ENCODE data around the gene STIL. TPM values are rescaled to one million over a fixed set of nuclear protein-coding genes. Genes with fewer than 3 reads are reported as not detected.

Gene STIL
- total RNA-seq, 2 donors from 2014 or later, result 39.3 to 48.0 TPM

DNA sequence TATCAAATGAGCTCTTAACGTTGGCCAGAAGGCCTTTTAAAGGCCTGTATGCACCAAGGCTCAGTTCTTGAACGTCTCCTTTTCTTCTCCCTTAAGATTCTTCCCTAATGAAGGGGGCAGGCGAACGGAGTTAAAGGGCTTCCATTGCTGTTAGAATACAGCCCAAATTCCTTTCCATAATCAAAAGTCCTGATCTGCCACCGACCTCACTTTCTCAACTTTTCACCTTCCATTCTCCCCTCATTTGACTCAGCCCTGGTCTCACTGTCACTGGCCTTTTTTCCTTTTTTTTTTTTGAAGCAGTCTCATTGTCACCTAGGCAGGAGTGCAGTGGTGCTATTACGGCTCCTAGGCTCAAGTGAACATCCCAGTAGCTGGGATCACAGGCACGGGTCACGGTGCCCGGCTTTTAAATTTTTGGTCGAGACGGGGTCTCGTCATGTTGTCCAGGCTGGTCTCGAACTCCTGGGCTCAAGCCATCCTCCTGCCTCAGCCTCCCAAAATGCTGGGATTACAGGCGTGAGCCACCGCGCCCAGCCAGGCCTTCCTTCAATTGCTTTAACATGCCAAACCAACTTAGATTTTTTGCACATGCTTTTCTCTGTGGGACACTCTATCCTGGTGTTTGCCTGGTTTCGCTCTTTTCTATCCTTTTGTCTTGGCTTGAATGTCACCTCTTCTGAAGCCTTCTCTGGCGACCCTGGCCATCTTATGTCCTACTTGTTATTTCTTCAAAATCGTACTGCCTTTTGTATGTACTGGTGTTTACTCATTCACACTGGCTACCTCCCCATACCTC lies 19.0 kb upstream of the STIL start:
- Histone ChIP-seq H3K36me3 (ENCODE audit: control insufficient read depth, insufficient read depth, low read length) (no peaks in the 10 kb centered on the region), H3K4me1 (ENCODE audit: control insufficient read depth, insufficient read depth, low read length) (no peaks in the 10 kb centered on the region), H3K27ac (ENCODE audit: low read depth, low read length) (peak overlapping the region; percentile 95), H3K9ac (ENCODE audit: extremely low read depth, low read length, poor library complexity, severe bottlenecking) (peak overlapping the region; percentile 56), H3K4me3 (ENCODE audit: low read length) (peak overlapping the region; percentile 81), H3K27me3 (ENCODE audit: control insufficient read depth, insufficient read depth, low read length, poor library complexity, severe bottlenecking) (no peaks in the 10 kb centered on the region), H3K9me3 (ENCODE audit: control insufficient read depth, low read length) (no peaks in the 10 kb centered on the region)
- 62 to 65% methylated on average over 18 to 19 of the region's 19 CpGs for WGBS, 2 experiments (ENCODE audit: insufficient coverage in 1 of 2, insufficient read length in 1 of 2)
- no peaks in the 10 kb centered on the region for H3K27me3 Mint-ChIP-seq (ENCODE audit: insufficient read depth)
- H3K4me3 Mint-ChIP-seq, result no peak overlapping the region
- H3K9me3 Mint-ChIP-seq, result no peaks in the 10 kb centered on the region
- peaks cover 6% of the 10 kb centered on the region for H3K4me1 Mint-ChIP-seq
- H3K36me3 Mint-ChIP-seq (ENCODE audit: low read depth), result no peaks in the 10 kb centered on the region
- TF ChIP-seq, protein P1, sequence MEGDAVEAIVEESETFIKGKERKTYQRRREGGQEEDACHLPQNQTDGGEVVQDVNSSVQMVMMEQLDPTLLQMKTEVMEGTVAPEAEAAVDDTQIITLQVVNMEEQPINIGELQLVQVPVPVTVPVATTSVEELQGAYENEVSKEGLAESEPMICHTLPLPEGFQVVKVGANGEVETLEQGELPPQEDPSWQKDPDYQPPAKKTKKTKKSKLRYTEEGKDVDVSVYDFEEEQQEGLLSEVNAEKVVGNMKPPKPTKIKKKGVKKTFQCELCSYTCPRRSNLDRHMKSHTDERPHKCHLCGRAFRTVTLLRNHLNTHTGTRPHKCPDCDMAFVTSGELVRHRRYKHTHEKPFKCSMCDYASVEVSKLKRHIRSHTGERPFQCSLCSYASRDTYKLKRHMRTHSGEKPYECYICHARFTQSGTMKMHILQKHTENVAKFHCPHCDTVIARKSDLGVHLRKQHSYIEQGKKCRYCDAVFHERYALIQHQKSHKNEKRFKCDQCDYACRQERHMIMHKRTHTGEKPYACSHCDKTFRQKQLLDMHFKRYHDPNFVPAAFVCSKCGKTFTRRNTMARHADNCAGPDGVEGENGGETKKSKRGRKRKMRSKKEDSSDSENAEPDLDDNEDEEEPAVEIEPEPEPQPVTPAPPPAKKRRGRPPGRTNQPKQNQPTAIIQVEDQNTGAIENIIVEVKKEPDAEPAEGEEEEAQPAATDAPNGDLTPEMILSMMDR (conservative IDR thresholded peaks at IDR 0.05), result no peak
- DNase-seq, result no peak
- no peak overlapping the region for H3K27ac Mint-ChIP-seq

DNA sequence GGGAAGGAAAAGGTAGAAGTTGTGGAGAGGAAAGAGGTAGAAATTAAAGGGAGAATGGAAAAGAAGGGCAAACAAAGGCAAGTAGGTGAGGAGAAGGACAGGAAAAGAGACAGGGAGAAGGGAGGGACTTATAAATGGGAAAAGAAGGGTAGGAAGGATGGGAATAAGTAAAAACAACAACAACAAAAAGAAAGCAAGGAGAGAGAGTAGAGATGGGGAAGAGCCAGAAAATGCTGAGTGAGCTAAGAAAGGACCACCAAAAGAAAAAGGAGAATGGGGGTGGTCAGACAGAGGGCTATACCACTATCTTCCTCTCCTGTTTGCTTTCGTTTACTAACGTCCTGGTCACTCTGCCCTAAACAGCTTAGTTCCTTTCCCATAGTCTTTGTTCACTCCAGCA lies 17.9 kb upstream of the STIL start:
- no peak overlapping the region for H3K27ac ChIP-seq (ENCODE audit: low read depth, low read length)

DNA sequence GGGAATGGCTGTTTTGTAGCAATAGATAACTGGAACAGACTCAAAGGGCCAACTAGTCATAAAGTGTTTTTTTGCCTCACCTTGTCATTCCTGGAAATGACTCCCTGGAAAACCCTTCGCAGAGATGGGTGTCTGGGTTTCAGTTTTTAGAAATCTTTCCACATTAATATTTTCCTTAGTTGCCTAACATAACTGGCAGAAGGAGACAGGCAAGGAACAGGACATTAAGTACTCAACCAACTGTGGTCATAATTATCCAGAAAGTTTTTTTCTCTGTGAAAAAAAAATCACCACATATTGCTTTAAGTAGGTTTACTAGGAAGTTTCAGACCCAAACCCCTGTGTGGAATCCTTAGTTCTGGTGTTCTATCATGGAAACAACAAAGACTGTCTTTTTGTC lies 16.3 kb upstream of the STIL start:
- peaks cover 6% of the 10 kb centered on the region for H3K4me1 Mint-ChIP-seq
- Histone ChIP-seq H3K9ac (ENCODE audit: extremely low read depth, low read length, poor library complexity, severe bottlenecking) (no peak overlapping the region), H3K4me1 (ENCODE audit: control insufficient read depth, insufficient read depth, low read length) (no peaks in the 10 kb centered on the region), H3K36me3 (ENCODE audit: control insufficient read depth, insufficient read depth, low read length) (no peaks in the 10 kb centered on the region), H3K4me3 (ENCODE audit: low read length) (no peak overlapping the region), H3K9me3 (ENCODE audit: control insufficient read depth, low read length) (no peaks in the 10 kb centered on the region), H3K27me3 (ENCODE audit: control insufficient read depth, insufficient read depth, low read length, poor library complexity, severe bottlenecking) (no peaks in the 10 kb centered on the region), H3K27ac (ENCODE audit: low read depth, low read length) (no peak overlapping the region)
- no peaks in the 10 kb centered on the region for H3K36me3 Mint-ChIP-seq (ENCODE audit: low read depth)
- WGBS, 2 experiments (ENCODE audit: insufficient coverage in 1 of 2, insufficient read length in 1 of 2), result 100% methylated on average over 1 of the region's 1 CpG; no CpG with 5 or more reads in 1 of the 2 experiments
- H3K27ac Mint-ChIP-seq, result no peak overlapping the region
- DNase-seq, result no peak
- H3K9me3 Mint-ChIP-seq, result no peaks in the 10 kb centered on the region
- no peaks in the 10 kb centered on the region for H3K27me3 Mint-ChIP-seq (ENCODE audit: insufficient read depth)
- TF ChIP-seq, protein P1 (conservative IDR thresholded peaks at IDR 0.05), result no peak
- no peak overlapping the region for H3K4me3 Mint-ChIP-seq

More for the DNA sequence above, 17.9 kb upstream of the STIL start:
- no peak overlapping the region for H3K9ac ChIP-seq (ENCODE audit: extremely low read depth, low read length, poor library complexity, severe bottlenecking)
- H3K4me1 Mint-ChIP-seq, result peaks cover 6% of the 10 kb centered on the region
- no peaks in the 10 kb centered on the region for H3K27me3 Mint-ChIP-seq (ENCODE audit: insufficient read depth)
- H3K27me3 ChIP-seq (ENCODE audit: control insufficient read depth, insufficient read depth, low read length, poor library complexity, severe bottlenecking), result no peaks in the 10 kb centered on the region
- no peaks in the 10 kb centered on the region for H3K36me3 Mint-ChIP-seq (ENCODE audit: low read depth)
- H3K9me3 Mint-ChIP-seq, result no peaks in the 10 kb centered on the region
- TF ChIP-seq, protein P1 (conservative IDR thresholded peaks at IDR 0.05), result no peak
- no peaks in the 10 kb centered on the region for H3K36me3 ChIP-seq (ENCODE audit: control insufficient read depth, insufficient read depth, low read length)
- no peak overlapping the region for H3K27ac Mint-ChIP-seq
- DNase-seq, result no peak
- no peaks in the 10 kb centered on the region for H3K4me1 ChIP-seq (ENCODE audit: control insufficient read depth, insufficient read depth, low read length)
- H3K4me3 ChIP-seq (ENCODE audit: low read length), result peak overlapping the region; percentile 81
- no peaks in the 10 kb centered on the region for H3K9me3 ChIP-seq (ENCODE audit: control insufficient read depth, low read length)
- H3K4me3 Mint-ChIP-seq, result no peak overlapping the region
- WGBS, 2 experiments (ENCODE audit: insufficient coverage in 1 of 2, insufficient read length in 1 of 2), result 88 to 94% methylated on average over 2 of the region's 2 CpGs

Data from endodermal cell (in vitro differentiated cells).